ENCODE results near the gene PPM1F.
"Not testable (repeated sequence)": the region's sequence is repeated elsewhere in the genome, so short reads cannot be mapped to it uniquely, and the experiment has no call there.

The PPM1F gene

GRCh38 chr22:21939935-21940334 lies 12.7 kb downstream of the PPM1F start:
- not testable (repeated sequence) for ATAC-seq

- ATAC-seq = no peak
Observed at GRCh38 chr22:21939461-21939913, 13.2 kb downstream of the PPM1F start.

GRCh38 chr22:21938906-21939305 lies 13.7 kb downstream of the PPM1F start:
- ATAC-seq = no peak

- ATAC-seq = peak; percentile 95 to 96
Observed at GRCh38 chr22:21938071-21938822, 14.4 kb downstream of the PPM1F start.

GRCh38 chr22:21937821-21938070 lies 14.9 kb downstream of the PPM1F start:
- no peak for ATAC-seq

- no peak for ATAC-seq
Observed at GRCh38 chr22:21937041-21937820, 15.4 kb downstream of the PPM1F start.

- ATAC-seq = no peak
Observed at GRCh38 chr22:21936151-21936775, 16.4 kb downstream of the PPM1F start.

GRCh38 chr22:21933910-21934309 lies 18.7 kb downstream of the PPM1F start:
- no peak for ATAC-seq

- no peak for ATAC-seq
Observed at GRCh38 chr22:21933413-21933812, 19.2 kb downstream of the PPM1F start.

GRCh38 chr22:21932347-21932746 lies 20.3 kb downstream of the PPM1F start:
- no peak for ATAC-seq

GRCh38 chr22:21931056-21931455 lies 21.6 kb downstream of the PPM1F start:
- no peak for ATAC-seq

- ATAC-seq = no peak
Observed at GRCh38 chr22:21929253-21929652, 23.4 kb downstream of the PPM1F start.

- no peak for ATAC-seq
Observed at GRCh38 chr22:21928048-21928447, 24.6 kb downstream of the PPM1F start.

- no peak for ATAC-seq
Observed at GRCh38 chr22:21927174-21927823, 25.3 kb downstream of the PPM1F start.

GRCh38 chr22:21926728-21927127 lies 25.9 kb downstream of the PPM1F start:
- no peak for ATAC-seq

GRCh38 chr22:21923163-21923561 lies 29.5 kb downstream of the PPM1F start:
- no peak for ATAC-seq

- ATAC-seq = no peak
Observed at GRCh38 chr22:21922370-21923162, 30.1 kb downstream of the PPM1F start.

GRCh38 chr22:21921729-21922128 lies 30.9 kb downstream of the PPM1F start:
- no peak for ATAC-seq

- no peak for ATAC-seq
Observed at GRCh38 chr22:21921184-21921721, 31.4 kb downstream of the PPM1F start.

GRCh38 chr22:21920341-21921183 lies 32.1 kb downstream of the PPM1F start:
- no peak for ATAC-seq
